Fibroblast of skin of right biceps (primary cell): ENCODE measurements around the gene COPB1.
"Not testable (repeated sequence)": the region's sequence is repeated elsewhere in the genome, so short reads cannot be mapped to it uniquely, and the experiment has no call there.

ENCODE experiments used
- DNase-seq: peaks from one replicate; pipeline ENCODE4 v3.0.0-alpha.2; 2013

The COPB1 gene

DNA sequence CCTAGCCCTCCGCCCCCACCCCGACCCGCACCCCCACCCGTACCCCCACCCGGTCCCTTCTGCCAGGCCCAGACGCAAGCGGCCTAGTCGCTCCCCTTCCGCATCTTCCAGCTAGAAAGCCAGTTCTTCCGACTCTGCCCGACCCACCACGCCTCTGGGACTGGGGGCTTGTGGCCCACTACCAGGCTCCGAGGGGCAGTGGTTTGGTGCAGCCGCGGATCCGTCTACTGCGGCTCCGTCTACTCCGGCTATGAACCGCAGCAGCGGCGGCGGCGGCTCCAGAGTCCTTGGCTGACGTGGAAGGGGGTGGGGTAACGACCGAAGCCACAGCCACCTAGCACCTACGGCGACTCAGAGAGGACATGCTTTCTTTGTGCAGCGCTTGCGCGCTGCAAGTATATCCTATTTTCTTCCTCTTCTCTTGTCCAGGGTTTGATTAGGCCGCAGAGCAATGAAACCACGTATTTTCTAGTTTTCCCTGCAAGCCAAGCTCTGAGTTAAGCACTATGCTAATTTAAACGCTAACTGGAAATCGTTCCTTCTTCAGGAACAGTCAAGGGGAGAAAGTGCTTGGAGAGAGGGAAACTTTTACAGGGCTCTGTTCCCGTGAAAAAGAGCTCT, at the start of gene COPB1:
COPB1 (minus strand) TSS at position 252 of the 621 bp plus-strand sequence. CDS start 883 bp downstream, outside the sequence.
- peak; percentile 95 for DNase-seq

- DNase-seq: no peak
Measured at GRCh38 chr11:14547440-14547839, 47.8 kb upstream of the COPB1 start.

- no peak for DNase-seq
Measured at GRCh38 chr11:14546672-14547071, 47.1 kb upstream of the COPB1 start.

DNA sequence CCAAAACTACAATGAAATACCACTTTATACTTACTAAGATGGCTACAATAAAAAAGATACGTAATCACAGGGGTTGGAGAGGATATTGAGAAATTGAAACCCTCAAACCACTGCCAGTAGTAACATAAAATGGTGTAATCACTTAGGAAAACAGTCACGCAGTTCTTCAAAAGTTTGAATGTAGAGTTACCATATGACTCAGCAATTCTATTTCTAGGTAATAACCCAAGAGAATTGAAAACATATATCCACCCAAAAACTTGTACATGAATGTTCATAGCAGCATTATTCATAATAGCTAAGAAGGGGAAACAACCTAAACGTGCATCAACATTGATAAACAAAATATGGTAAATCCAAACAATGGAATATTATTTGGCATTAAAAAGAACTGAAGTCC, 45.0 kb upstream of the COPB1 start:
- DNase-seq: peak; percentile 30

GRCh38 chr11:14543260-14543659, 43.6 kb upstream of the COPB1 start:
- DNase-seq: no peak

- no peak for DNase-seq
Measured at GRCh38 chr11:14542324-14542723, 42.7 kb upstream of the COPB1 start.

GRCh38 chr11:14541192-14541947, 41.8 kb upstream of the COPB1 start:
- DNase-seq: no peak

GRCh38 chr11:14539982-14540421, 40.4 kb upstream of the COPB1 start:
- no peak for DNase-seq

GRCh38 chr11:14538926-14539554, 39.4 kb upstream of the COPB1 start:
- DNase-seq: no peak

- DNase-seq: no peak
Measured at GRCh38 chr11:14538271-14538925, 38.8 kb upstream of the COPB1 start.

DNA sequence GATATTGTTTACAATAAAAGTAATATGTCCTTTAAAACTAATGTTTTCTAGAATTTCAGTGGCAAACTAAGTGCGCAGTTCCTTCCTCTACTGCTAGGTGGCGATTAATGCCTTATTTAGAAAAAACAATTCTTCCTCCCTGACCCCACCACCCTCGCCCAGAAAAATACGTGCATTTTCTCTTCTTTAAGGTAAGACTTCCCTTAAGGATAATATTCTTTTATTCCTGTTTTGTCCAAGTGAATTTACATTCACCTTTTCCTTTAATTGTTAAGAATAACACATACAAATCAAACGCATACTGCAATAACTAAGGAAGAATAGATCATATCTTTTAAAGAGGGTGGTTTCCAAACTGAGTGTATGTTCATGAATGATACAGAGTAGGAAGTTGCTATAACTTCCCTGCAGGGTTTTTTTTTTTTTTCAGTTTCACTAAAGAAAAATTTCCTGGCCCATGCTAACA, 37.6 kb upstream of the COPB1 start:
- DNase-seq: peak; percentile 11

DNA sequence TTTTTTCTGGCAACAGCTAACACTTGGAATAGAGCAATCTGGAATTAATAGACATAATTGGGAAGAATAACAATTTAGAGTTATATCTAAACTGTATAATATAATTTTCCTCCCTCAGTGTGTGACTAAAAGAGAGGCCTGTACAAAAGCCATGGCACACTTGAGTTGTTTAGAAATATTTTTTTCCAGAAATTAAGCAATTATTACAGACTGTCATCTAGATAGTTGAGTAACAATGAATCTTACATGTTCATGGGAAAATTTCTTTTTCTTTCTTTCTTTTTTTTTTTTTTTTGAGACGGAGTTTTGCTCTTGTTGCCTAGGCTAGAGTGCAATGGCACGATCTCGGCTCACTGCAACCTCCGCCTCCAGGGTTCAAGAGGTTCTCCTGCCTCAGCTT, 35.6 kb upstream of the COPB1 start:
- not testable (repeated sequence) for DNase-seq

- DNase-seq: no peak
Measured at GRCh38 chr11:14529951-14530350, 30.3 kb upstream of the COPB1 start.

GRCh38 chr11:14529321-14529720, 29.7 kb upstream of the COPB1 start:
- DNase-seq: no peak

GRCh38 chr11:14522801-14523200, 23.2 kb upstream of the COPB1 start:
- DNase-seq: no peak

DNA sequence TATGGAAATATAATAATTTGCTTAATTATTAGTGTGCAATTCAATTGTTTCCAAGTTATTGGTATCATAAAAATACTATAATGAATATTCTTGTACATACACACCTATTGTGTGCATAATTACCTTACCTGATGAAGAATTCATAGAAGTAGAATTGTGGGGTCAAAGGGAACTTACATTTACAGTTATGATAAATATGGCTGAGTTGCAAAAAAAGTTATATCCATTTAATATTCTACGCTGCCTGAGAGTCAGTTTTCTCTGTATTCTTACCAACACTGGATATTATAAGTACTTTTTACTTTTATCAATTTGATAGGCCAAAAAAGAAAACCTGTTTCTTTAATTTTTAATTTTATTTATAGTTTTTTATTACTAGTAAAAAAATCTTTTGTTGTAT, 22.6 kb upstream of the COPB1 start:
- no peak for DNase-seq

GRCh38 chr11:14520747-14521151, 21.1 kb upstream of the COPB1 start:
- no peak for DNase-seq

- peak; percentile 97 for DNase-seq
Measured at GRCh38 chr11:14519917-14520746, 20.5 kb upstream of the COPB1 start, which contains the start of gene PSMA1. Gene PSMA1, minus strand, starts transcription at chr11:14520386. Its CDS starts 87 bp downstream, at chr11:14520299.

DNA sequence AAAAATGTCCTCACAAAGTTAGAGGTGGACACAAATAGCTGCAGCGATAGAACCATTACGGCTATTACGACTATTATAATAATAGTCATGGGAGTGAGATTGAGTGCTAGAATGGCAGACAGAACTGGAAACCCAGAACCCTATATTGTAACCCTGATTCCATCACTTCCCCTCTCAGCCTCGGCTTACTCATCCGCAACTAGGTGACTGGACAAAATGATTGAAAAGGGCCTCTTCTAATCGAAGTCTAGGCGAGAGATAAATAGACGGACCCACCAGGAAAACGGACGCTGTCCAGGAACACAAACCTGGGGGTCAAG, 19.9 kb upstream of the COPB1 start:
- peak; percentile 30 for DNase-seq

- DNase-seq: no peak
Measured at GRCh38 chr11:14518820-14519219, 19.2 kb upstream of the COPB1 start.

GRCh38 chr11:14513800-14514199, 14.2 kb upstream of the COPB1 start:
- DNase-seq: no peak

DNA sequence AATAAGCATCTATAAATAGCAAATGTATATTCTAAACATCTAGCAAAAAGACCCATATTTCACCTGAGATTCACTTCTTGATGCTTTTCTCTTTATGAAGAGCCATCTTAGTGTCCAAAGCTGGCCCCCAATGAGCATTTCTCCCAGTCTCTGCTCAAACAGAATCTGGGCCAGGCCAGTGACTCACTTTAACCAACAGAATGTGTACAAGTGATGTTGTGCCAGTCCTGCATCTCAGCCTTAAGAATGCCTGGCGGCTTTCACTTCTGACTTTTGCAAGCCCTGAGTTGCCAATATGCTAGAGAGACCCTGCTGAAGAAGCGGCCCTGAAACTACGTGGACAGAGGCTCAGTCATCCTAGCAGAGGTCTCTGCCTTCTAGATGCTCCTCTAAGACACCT, 6.9 kb upstream of the COPB1 start:
- no peak for DNase-seq

- DNase-seq: no peak
Measured at GRCh38 chr11:14503023-14503422, 3.4 kb upstream of the COPB1 start.
